ENCODE results near the gene HNRNPA1. TPM values are rescaled to one million over a fixed set of nuclear protein-coding genes. Genes with fewer than 3 reads are reported as not detected.
A peak's percentile ranks its signal among the peaks of the same experiment; 100 is the strongest.

HNRNPA1 gene
- total and polyA plus RNA-seq, 9 of the 15 experiments (the other 6 are each of a cell fraction or from before 2014, with no cell fraction given): 1,166 to 2,703 (median 1,815) TPM

- TF ChIP-seq CHAMP1 (IDR thresholded peaks at IDR 0.05) (no peak), HMG20B (CRISPR knock-in tag; IDR thresholded peaks at IDR 0.05) (no peak), RAD21 (CRISPR knock-in tag; conservative IDR thresholded peaks at IDR 0.05 in 1 of 2, IDR thresholded peaks at IDR 0.05 in 1 of 2) (peak; percentile 20 to 29; a peak in 2 of 4 replicates), ZBTB8A (IDR thresholded peaks at IDR 0.05; ENCODE audit: partially characterized antibody) (no peak), PRPF4 (IDR thresholded peaks at IDR 0.05; ENCODE audit: insufficient read depth, low read depth, low read length, poor library complexity, severe bottlenecking) (no peak), NCOR1 (IDR thresholded peaks at IDR 0.05) (no peak), CREBBP (IDR thresholded peaks at IDR 0.05; ENCODE audit: low read depth, low read length) (no peak), MED1 (CRISPR knock-in tag; IDR thresholded peaks at IDR 0.05; ENCODE audit: borderline replicate concordance) (no peak), CHD1 (IDR thresholded peaks at IDR 0.05; ENCODE audit: low read length) (no peak), ZBTB1 (CRISPR knock-in tag; IDR thresholded peaks at IDR 0.05; ENCODE audit: borderline replicate concordance, low read depth) (no peak), ZBTB26 (CRISPR knock-in tag; IDR thresholded peaks at IDR 0.05) (peak; percentile 14; the same call in 1 of the 2 replicates), ZFP30 (CRISPR knock-in tag; IDR thresholded peaks at IDR 0.05; ENCODE audit: borderline replicate concordance) (peak; percentile 66; the same call in 1 of the 2 replicates), ZNF197 (CRISPR knock-in tag; IDR thresholded peaks at IDR 0.05; ENCODE audit: low read depth) (no peak), ZNF165 (CRISPR knock-in tag; IDR thresholded peaks at IDR 0.05; ENCODE audit: borderline replicate concordance) (no peak), XRCC5 (IDR thresholded peaks at IDR 0.05; ENCODE audit: low read depth, low read length) (no peak), RBM25 (IDR thresholded peaks at IDR 0.05; ENCODE audit: low read depth, low read length, severe bottlenecking) (no peak), UBTF (IDR thresholded peaks at IDR 0.05; ENCODE audit: borderline replicate concordance in 1 of 2, low read depth in 2 of 2, low read length in 2 of 2) (no peak), ARID3B (CRISPR knock-in tag; IDR thresholded peaks at IDR 0.05; ENCODE audit: borderline replicate concordance) (no peak), ARHGAP35 (IDR thresholded peaks at IDR 0.05; ENCODE audit: partially characterized antibody) (no peak)
Observed at GRCh38 chr12:54285150-54286041, 4.9 kb downstream of the HNRNPA1 start (continued).

All from K562 (cell line).